Progenitor cell of endocrine pancreas (in vitro differentiated cells): ENCODE measurements around the gene CHD5. TPM values are rescaled to one million over a fixed set of nuclear protein-coding genes. Genes with fewer than 3 reads are reported as not detected.
"Not testable (repeated sequence)": the region's sequence is repeated elsewhere in the genome, so short reads cannot be mapped to it uniquely, and the experiment has no call there.

Experiments
- DNase-seq: peaks from one replicate; pipeline ENCODE4 v3.0.0; 2021; ENCODE audit warnings: low spot score; ENCODE audit not compliant: unreplicated experiment
- H3K27ac Mint-ChIP-seq: 2 replicates; pipeline ENCODE4 v1.8.0; 2021; ENCODE audit warnings: mild to moderate bottlenecking, moderate library complexity, mixed read lengths
- H3K27me3 Mint-ChIP-seq: 2 replicates; pipeline ENCODE4 v1.8.0; 2021; ENCODE audit warnings: mixed read lengths
- H3K36me3 Mint-ChIP-seq: 2 replicates; pipeline ENCODE4 v1.8.0; 2022; ENCODE audit warnings: mixed read lengths; ENCODE audit not compliant: insufficient read depth
- H3K4me1 Mint-ChIP-seq: 2 replicates; pipeline ENCODE4 v1.8.0; 2021; ENCODE audit warnings: low read depth, mixed read lengths
- H3K4me3 Mint-ChIP-seq: 2 replicates; pipeline ENCODE4 v1.8.0; 2021; ENCODE audit warnings: low read depth, mild to moderate bottlenecking, moderate library complexity, mixed read lengths
- H3K9me3 Mint-ChIP-seq: 2 replicates; pipeline ENCODE4 v1.8.0; 2021; ENCODE audit warnings: low read depth, mixed read lengths
- total RNA-seq: library from RNA; stranded (reverse); gene quantifications from 2 replicates; pipeline ENCODE4 v1.2.1, GENCODE V29; 2021
- TF ChIP-seq, protein P1 (sequence below): fragments of 200-600 bp; sonication (generic); IDR thresholded peaks from one replicate; pipeline ENCODE4 v1.5.0; 2021; ENCODE audit warnings: antibody characterized with exemption, mild to moderate bottlenecking; ENCODE audit not compliant: unreplicated experiment

The CHD5 gene
- total RNA-seq, 1 donor from 2014 or later: 0.77 TPM

GRCh38 chr1:6221210-6221784 is 41.2 kb upstream of the CHD5 start:
- Mint-ChIP-seq H3K36me3 (peaks cover 23% of the 10 kb centered on the region), H3K4me3 (no peak overlapping the region), H3K27me3 (no peaks in the 10 kb centered on the region), H3K9me3 (no peaks in the 10 kb centered on the region), H3K4me1 (peaks cover 6% of the 10 kb centered on the region), H3K27ac (peak overlapping the region; percentile 69)
- TF ChIP-seq, protein P1, sequence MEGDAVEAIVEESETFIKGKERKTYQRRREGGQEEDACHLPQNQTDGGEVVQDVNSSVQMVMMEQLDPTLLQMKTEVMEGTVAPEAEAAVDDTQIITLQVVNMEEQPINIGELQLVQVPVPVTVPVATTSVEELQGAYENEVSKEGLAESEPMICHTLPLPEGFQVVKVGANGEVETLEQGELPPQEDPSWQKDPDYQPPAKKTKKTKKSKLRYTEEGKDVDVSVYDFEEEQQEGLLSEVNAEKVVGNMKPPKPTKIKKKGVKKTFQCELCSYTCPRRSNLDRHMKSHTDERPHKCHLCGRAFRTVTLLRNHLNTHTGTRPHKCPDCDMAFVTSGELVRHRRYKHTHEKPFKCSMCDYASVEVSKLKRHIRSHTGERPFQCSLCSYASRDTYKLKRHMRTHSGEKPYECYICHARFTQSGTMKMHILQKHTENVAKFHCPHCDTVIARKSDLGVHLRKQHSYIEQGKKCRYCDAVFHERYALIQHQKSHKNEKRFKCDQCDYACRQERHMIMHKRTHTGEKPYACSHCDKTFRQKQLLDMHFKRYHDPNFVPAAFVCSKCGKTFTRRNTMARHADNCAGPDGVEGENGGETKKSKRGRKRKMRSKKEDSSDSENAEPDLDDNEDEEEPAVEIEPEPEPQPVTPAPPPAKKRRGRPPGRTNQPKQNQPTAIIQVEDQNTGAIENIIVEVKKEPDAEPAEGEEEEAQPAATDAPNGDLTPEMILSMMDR: no peak
- no peak for DNase-seq

DNA sequence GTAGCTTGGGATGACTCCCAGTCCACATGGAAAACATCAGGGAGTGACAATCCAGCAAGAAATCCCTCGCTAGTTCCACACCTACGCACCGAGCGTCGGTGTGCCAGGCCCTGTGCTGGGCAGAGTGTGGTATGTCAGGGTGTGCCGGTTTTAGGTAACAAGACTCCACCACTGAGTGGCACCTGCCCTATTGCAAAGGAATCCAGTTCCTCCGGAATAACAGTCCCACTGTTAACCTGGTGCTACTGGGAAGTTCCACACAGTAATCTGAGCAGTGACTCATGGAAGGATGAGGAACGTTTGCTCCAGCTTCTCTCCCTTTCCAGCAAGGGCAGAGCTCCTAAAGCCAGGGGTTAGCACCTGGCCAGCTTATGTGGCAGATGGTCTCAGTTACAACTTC is 40.1 kb upstream of the CHD5 start:
- no peaks in the 10 kb centered on the region for H3K27me3 Mint-ChIP-seq
- no peak overlapping the region for H3K4me3 Mint-ChIP-seq
- H3K9me3 Mint-ChIP-seq: no peaks in the 10 kb centered on the region
- H3K36me3 Mint-ChIP-seq: peaks cover 23% of the 10 kb centered on the region
- TF ChIP-seq, protein P1: no peak
- H3K27ac Mint-ChIP-seq: no peak overlapping the region
- H3K4me1 Mint-ChIP-seq: peaks cover 6% of the 10 kb centered on the region
- DNase-seq: no peak

- H3K9me3 Mint-ChIP-seq, H3K4me1 Mint-ChIP-seq, H3K4me3 Mint-ChIP-seq, H3K27me3 Mint-ChIP-seq, H3K27ac Mint-ChIP-seq, DNase-seq: not testable (repeated sequence)
- peaks cover 22% of the 10 kb centered on the region for H3K36me3 Mint-ChIP-seq
These were observed 39.5 kb upstream of the CHD5 start for GRCh38 chr1:6219641-6220040.

- Mint-ChIP-seq H3K4me3 (no peak overlapping the region), H3K9me3 (no peaks in the 10 kb centered on the region), H3K27ac (peak overlapping the region; percentile 80), H3K4me1 (peaks cover 6% of the 10 kb centered on the region), H3K36me3 (peaks cover 16% of the 10 kb centered on the region), H3K27me3 (no peaks in the 10 kb centered on the region)
- TF ChIP-seq, protein P1: no peak
- no peak for DNase-seq
These were observed 38.4 kb upstream of the CHD5 start for GRCh38 chr1:6218375-6219164.

DNA sequence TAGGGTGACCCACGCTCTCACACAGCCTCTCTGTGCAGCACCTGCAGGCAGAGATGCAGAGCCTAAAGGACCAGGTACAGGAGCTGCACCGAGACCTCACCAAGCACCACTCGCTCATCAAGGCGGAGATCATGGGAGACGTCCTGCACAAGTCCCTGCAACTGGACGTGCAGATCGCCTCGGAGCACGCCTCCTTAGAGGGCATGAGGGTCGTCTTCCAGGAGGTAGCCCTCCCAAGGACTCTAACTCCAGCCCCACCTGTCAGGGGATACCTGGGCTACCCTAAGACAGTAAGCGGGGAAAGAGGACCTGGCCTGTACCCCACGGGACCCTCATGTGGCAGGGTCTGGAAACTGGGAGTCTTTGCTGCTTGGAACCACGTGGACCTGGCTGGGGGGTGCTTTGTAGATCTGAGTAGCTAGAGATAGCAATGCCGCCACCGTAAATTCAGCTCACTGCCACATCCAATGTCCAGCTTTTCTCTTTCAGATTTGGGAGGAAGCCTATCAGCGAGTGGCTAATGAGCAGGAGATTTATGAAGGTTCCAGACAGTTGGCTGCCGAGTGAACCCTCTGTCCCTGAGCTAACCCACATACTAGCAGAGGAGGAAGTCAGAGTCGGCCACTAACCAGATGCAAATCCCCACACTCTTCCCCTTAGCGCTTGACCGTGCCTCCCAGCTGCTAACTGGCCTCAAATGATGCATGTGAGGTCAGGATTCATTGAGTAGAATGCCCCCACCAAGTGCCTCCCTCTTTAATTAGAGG is 32.3 kb upstream of the CHD5 start:
- peaks cover 12% of the 10 kb centered on the region for H3K36me3 Mint-ChIP-seq
- H3K9me3 Mint-ChIP-seq: no peaks in the 10 kb centered on the region
- H3K27ac Mint-ChIP-seq: no peak overlapping the region
- H3K27me3 Mint-ChIP-seq: peaks cover 3% of the 10 kb centered on the region
- DNase-seq: no peak
- no peak overlapping the region for H3K4me3 Mint-ChIP-seq
- no peaks in the 10 kb centered on the region for H3K4me1 Mint-ChIP-seq
- TF ChIP-seq, protein P1: no peak
